Measurements from ENCODE around the gene CYTH3.

The CYTH3 gene

GRCh38 chr7:6271694-6272440 lies 557 bp downstream of the CYTH3 start:
- TF ChIP-seq CTCF (IDR thresholded peaks at IDR 0.05; ENCODE audit: extremely low read depth, missing control alignments) = no peak
- DNase-seq (ENCODE audit: low spot score) = peak; percentile 61

DNA sequence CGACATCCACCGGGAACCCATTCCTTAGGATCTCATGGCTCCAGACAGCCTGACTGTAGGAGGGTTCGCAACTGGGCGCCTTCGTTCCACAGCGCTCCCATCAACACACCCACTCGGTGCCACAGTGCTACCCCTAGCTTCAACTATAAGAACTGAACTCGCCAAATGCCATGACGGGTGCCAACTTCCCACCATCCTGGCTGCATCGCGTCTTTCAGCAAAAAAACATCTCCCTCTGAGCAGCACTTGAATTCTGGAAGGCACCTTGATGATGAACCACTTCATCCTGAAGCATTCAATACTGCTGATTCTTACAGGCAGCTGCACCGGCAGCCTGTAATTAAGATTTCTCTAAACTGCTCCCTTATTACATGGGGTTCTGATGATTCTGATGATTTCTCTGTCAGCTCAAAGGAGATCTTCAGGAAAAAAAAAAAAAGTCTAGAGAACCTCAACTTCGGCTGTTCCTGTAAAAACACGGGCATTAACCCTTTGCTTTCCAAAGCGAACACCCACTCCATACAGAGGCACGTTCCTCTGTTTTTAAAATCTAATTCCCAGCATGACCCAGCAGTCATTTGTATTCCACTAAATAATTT lies 1.3 kb downstream of the CYTH3 start:
- TF ChIP-seq CTCF (IDR thresholded peaks at IDR 0.05; ENCODE audit: extremely low read depth, missing control alignments) = no peak
- DNase-seq (ENCODE audit: low spot score) = peak; percentile 48

DNA sequence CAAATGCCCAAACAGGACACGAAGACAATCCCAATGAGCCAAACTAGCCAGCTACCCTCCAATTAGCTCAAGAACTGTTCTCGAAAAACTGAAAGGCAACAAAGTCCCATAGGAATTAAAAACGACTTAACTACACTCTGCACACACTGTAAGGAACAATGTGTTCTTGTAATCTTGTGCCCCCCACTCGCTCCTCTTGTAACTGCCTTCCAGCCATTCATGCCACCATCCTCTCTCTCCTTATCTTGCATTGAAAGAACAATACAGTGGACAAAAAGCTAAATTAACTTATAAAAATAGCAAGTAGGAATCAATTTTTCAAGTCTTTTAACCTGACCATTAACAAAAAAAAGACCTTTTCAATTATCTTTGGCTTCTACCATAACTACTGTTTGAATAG lies 2.9 kb downstream of the CYTH3 start:
- no peak for TF ChIP-seq CTCF (IDR thresholded peaks at IDR 0.05; ENCODE audit: extremely low read depth, missing control alignments)
- no peak for DNase-seq (ENCODE audit: low spot score)

GRCh38 chr7:6268907-6269306 lies 3.5 kb downstream of the CYTH3 start:
- TF ChIP-seq CTCF (IDR thresholded peaks at IDR 0.05; ENCODE audit: extremely low read depth, missing control alignments) = no peak
- no peak for DNase-seq (ENCODE audit: low spot score)

DNA sequence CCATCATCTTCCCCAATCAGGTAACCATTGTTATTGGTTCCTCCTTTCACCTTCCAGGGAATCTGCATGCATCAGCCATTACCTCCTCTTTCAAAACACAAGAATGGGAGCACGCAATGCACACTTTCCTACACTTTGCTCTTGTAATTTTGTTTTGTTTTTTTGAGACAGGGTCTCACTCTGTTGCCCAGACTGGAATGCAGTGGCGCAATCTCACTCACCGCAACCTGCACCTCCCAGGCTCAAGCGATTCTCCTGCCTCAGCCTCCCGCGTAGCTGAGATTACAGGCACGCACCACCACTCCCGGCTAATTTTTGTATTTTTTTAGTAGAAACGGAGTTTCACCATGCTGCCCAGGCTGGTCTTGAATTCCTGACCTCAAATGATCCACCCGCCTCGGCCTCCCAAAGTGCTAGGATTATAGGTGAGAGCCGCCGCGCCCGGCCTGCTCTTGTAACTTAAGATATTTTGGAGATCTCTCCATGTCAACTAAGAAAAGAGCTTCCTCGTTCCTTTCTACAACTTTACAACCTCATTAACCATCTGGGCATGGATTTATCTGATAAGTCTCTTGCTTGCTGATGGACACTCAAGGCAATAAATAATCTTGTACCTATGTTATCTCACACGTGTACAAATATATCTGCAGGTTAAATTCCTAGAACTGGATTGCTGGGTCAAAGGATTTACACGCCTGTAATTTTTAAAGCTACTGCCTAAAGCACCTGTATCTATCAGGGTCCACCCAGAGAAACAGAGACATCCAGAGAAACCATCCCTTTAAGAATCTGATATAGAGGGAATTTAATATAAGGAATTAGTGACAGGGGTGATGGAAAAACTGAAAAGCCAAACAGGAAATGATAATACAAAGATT lies 4.2 kb downstream of the CYTH3 start:
- no peak for TF ChIP-seq CTCF (IDR thresholded peaks at IDR 0.05; ENCODE audit: extremely low read depth, missing control alignments)

DNA sequence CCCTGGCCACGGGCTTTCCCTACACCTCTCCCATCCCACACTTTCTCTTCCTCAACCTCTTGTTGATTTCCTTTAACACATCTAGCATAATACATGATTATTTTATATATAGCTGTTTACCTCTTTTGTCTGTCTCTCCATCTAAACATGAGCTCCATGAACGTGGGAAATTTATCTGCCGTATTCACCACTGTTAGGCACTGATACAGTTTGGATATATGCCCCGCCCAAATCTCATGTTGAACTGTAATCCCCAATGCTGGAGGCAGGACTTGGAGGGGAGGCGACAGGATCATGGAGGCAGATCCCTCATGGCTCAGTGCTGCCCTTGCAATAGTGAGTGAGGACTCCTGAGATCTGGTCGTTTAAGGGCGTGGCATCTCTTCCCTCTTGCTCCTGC lies 5.7 kb downstream of the CYTH3 start:
- DNase-seq (ENCODE audit: low spot score) = no peak
- TF ChIP-seq CTCF (IDR thresholded peaks at IDR 0.05; ENCODE audit: extremely low read depth, missing control alignments) = no peak

More for the DNA sequence above, 4.2 kb downstream of the CYTH3 start:
- DNase-seq (ENCODE audit: low spot score) = no peak

DNA sequence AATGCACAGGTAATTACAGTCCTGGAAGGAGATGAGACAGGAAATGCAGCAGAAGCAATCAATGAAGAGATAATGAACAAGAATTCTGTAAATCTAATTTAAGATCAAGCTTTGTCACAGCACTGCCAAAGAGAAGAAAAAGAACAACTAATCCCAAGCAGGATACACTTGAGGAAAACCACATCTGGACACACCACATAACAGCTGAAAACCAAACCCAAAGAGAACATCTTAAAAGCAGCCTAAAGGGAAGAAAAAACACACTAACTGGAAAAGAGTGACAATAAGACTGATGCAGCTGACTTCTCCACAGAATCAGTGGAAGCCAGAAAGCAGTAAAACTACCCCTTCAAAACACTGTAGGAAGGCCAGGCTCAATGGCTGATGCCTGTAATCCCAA lies 10.2 kb downstream of the CYTH3 start:
- no peak for TF ChIP-seq CTCF (IDR thresholded peaks at IDR 0.05; ENCODE audit: extremely low read depth, missing control alignments)
- DNase-seq (ENCODE audit: low spot score) = no peak
